PC-9 (cell line): ENCODE measurements around the gene URB1.

Source experiments
- EZH2 ChIP-seq: fragments of 200-600 bp; sonication (generic); IDR thresholded peaks from 2 replicates; pipeline ENCODE4 v1.8.0; 2017; ENCODE audit warnings: antibody characterized with exemption, low read depth
- TF ChIP-seq, protein P1 (sequence below): fragments of 200-600 bp; sonication (generic); conservative IDR thresholded peaks from 2 replicates; pipeline ENCODE4 v1.6.1; 2017; ENCODE audit warnings: mixed run types, antibody characterized with exemption, mild to moderate bottlenecking, moderate library complexity

DNA sequence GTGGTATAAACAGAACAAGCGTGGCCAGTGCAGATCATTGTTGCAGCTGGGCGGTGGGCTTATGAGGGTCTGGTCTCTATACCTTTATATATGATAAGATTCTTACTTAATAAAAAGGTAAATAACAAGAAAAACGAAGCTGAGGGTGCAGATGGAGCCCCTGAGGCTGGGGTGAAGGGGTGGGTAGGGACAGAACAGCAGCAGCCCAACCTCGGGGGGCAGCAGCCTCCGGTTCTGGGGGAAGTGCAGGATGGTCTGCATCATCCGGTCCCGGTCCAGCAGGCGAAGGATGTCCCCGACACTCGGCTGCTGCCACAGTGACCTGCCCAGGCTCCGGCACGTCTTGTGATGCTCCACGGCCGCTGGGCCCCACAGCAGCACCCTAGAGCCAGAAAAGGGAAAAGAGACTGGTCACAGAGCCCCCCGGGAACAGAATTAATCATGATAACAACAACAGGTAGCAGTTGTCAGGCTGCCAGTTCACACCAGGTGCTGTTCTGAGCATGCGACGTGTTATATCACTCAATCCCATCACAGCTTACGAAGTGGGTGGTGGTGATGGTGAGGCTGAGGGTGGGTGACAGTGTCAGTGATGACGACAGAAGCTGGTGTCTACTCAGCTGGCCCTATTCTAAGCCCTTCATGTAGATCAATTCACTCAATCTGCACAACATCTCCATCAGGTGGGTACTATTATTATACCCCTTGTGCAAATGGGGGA, 58.7 kb downstream of the URB1 start:
- TF ChIP-seq, protein P1, sequence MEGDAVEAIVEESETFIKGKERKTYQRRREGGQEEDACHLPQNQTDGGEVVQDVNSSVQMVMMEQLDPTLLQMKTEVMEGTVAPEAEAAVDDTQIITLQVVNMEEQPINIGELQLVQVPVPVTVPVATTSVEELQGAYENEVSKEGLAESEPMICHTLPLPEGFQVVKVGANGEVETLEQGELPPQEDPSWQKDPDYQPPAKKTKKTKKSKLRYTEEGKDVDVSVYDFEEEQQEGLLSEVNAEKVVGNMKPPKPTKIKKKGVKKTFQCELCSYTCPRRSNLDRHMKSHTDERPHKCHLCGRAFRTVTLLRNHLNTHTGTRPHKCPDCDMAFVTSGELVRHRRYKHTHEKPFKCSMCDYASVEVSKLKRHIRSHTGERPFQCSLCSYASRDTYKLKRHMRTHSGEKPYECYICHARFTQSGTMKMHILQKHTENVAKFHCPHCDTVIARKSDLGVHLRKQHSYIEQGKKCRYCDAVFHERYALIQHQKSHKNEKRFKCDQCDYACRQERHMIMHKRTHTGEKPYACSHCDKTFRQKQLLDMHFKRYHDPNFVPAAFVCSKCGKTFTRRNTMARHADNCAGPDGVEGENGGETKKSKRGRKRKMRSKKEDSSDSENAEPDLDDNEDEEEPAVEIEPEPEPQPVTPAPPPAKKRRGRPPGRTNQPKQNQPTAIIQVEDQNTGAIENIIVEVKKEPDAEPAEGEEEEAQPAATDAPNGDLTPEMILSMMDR = no peak
- no peak for TF ChIP-seq EZH2
